GM18870 (cell line): ENCODE results near the gene MYMK.

Experiments used
- ATAC-seq: cut with Tn5 transposase; IDR thresholded peaks from one replicate; pipeline ENCODE4 v1.9.1; 2021; ENCODE audit warnings: moderate library complexity; ENCODE audit not compliant: unreplicated experiment

MYMK gene

GRCh38 chr9:133470427-133470924 is 54.3 kb downstream of the MYMK start:
- no peak for ATAC-seq

GRCh38 chr9:133468777-133469421 is 55.9 kb downstream of the MYMK start:
- no peak for ATAC-seq

- no peak for ATAC-seq
Measured at GRCh38 chr9:133468374-133468773, 56.4 kb downstream of the MYMK start.

GRCh38 chr9:133467101-133467500 is 57.7 kb downstream of the MYMK start:
- ATAC-seq: no peak

- no peak for ATAC-seq
Measured at GRCh38 chr9:133465984-133466383, 58.8 kb downstream of the MYMK start.

- ATAC-seq: no peak
Measured at GRCh38 chr9:133464638-133465037, 60.1 kb downstream of the MYMK start.
